GM19240 (cell line): ENCODE measurements around the gene DMWD.
A peak's percentile ranks its signal among the peaks of the same experiment; 100 is the strongest.

Experiments
- DNase-seq: peaks from one replicate; pipeline ENCODE4 v3.0.0; 2011; ENCODE audit warnings: low spot score; ENCODE audit not compliant: insufficient read length

The DMWD gene

DNA sequence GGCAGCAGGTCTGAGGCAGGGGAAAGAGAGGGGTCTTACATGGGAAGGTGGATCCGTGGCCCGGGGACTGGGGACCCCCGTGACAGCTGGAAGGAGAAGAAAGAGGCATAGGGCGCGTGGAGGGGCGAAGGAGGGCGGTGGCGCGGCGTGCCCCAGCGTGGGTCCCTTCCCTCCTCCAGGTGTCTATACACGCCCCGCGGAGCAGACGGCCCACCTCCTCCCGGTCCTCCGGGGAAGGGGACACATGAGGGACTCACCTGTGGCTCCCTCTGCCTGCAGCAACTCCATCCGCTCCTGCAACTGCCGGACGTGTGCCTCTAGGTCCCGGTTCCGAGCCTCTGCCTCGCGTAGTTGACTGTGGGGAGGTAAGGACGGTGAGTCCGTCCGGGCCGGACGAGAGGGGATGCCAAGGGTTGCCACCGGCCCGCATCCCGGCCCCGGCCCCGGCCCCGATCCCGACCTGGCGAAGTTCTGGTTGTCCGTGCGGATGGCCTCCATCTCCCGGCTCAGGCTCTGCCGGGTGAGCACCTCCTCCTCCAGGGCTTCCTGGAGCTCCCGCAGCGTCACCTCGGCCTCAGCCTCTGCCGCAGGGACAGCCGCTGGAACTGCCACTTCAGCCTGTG, 21.2 kb downstream of the DMWD start:
- DNase-seq = no peak

DNA sequence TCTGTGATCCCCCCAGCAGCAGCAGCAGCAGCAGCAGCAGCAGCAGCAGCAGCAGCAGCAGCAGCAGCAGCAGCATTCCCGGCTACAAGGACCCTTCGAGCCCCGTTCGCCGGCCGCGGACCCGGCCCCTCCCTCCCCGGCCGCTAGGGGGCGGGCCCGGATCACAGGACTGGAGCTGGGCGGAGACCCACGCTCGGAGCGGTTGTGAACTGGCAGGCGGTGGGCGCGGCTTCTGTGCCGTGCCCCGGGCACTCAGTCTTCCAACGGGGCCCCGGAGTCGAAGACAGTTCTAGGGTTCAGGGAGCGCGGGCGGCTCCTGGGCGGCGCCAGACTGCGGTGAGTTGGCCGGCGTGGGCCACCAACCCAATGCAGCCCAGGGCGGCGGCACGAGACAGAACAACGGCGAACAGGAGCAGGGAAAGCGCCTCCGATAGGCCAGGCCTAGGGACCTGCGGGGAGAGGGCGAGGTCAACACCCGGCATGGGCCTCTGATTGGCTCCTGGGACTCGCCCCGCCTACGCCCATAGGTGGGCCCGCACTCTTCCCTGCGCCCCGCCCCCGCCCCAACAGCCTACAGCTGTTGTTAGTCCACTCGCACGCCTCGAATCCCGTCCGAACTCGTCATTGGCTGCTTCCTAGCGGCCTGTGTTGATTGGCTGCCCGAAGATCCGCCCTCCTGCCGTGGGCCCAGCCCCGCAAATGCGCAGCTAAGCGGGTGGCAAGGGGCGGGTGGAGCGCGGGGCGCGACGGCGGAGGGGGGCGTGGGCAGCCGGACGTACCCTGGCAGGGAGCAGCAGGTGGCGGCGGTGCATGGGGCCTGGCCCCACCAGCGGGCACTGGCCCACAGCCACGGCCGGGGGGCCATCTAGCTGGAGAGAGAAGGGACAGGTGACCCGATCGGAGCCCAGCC, 22.2 kb downstream of the DMWD start:
- DNase-seq = peak; percentile 84

DNA sequence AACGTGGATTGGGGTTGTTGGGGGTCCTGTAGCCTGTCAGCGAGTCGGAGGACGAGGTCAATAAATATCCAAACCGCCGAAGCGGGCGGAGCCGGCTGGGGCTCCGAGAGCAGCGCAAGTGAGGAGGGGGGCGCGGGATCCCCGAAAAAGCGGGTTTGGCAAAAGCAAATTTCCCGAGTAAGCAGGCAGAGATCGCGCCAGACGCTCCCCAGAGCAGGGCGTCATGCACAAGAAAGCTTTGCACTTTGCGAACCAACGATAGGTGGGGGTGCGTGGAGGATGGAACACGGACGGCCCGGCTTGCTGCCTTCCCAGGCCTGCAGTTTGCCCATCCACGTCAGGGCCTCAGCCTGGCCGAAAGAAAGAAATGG, 22.8 kb downstream of the DMWD start:
- no peak for DNase-seq

DNA sequence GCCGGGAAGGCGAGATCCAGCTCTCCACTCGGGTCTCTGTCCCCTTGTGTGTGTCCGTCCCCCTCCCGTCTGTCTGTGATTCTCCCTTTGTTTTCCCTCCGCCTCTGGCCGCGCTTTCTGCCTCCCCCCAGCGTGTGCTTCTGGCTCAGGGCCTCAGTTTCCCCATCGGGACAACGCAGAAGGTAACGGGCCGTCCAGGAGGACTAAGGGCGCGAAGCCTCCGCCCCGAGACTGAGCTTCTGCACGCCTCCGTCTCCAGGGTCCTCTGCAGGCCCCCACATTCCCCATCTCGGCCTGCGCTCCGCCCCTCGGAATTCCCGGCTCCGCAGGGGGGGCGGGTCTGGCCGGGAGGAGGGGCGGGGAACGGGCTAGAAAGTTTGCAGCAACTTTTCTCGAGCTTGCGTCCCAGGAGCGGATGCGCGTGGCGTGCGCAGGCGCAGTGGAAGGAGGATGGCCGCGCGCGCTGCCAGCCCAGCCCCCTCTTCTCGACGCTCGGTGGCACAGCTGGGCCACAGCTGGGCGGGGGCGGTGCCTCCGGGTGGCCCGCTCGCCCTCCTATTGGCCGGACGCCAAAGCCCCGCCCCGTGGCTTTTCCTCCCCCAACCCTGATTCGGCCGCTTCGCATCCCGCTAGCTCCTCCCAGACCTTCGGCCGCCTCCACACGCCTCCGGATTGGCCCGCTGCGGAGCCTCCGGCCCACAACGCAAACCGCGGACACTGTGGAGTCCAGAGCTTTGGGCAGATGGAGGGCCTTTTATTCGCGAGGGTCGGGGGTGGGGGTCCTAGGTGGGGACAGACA, 23.5 kb downstream of the DMWD start, which contains the start of gene SIX5:
Gene SIX5, minus strand, starts transcription at position 269 of the 799 bp plus-strand sequence. CDS start 408 bp downstream, outside the sequence.
- DNase-seq = peak; percentile 97

DNA sequence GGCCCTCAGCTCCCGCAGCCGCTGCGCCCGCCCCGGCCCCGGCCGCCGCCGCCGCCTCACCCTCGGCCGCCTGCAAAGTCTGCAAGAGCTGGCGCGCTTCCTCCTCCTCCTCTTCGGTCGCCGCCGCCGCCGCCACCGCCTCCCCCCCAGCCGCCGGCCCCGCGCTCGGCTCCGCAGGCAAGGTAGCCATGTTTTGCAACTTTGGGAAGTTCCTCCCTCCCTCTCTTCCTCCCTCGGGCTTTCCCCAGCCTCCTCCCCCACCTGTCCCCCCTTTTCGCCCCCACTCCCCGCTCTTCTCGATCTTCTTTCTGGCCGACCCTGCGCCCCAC, 24.0 kb downstream of the DMWD start:
- DNase-seq = no peak

DNA sequence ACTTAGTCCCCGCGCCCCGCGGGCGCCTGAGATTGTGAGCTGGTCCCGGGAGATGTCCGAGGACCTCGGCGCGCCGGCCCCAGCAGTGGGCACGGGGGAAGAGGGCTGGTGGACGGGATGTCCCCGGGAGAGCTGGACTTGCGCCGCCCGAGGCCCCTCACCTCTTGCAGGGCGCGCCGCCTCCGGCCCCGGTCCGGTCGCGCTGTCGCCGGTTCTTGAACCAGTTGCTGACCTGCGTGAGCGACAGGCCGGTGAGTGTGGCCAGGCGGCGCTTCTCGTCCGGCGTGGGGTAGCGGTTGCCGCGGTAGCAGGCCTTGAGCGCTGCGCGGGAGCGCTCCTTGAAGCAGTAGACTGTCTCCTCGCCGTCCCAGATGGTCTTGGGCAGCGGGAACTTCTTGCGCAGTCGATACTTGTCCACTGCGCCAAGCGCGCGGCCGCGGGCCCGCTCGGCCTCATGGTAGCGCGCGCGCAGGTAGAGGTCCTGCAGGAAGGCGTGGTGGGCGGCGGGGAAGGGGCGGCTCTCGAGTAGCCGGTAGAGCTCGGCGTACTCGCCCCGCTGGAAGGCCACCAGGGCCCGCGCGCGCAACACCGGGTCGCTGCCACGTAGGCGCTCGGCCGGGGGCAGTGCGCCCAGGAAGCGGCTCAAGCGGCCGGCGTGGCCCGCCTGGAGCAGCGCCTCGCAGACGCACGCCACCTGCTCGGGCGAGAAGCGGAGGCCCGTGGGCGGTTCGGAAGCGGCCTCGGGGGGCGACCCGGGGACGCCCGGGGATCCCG, 24.6 kb downstream of the DMWD start:
- no peak for DNase-seq

DNA sequence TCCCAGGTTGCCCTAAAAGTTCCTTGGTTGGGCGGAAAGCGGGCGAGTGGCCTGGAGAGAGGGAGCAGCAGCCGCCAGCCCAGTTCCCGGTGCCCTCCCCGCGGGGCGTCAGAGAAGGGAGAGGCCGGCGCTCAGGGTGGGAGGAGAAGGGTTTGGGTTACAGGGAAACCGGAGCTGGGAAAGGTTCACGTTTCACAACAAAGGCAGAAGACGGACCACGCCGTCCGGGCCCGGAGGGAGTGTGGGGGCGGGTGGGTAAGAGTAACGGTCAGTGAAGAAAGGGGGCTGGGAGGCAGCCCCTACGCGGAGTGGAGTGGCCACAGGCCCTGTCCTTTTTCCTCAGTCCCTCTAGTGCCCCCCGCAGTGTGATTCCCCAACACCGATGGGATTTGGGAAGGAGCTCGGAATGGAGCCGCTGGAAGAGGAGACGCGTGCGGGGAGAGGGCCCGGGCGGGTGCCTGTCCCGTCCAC, 25.2 kb downstream of the DMWD start:
- no peak for DNase-seq

DNA sequence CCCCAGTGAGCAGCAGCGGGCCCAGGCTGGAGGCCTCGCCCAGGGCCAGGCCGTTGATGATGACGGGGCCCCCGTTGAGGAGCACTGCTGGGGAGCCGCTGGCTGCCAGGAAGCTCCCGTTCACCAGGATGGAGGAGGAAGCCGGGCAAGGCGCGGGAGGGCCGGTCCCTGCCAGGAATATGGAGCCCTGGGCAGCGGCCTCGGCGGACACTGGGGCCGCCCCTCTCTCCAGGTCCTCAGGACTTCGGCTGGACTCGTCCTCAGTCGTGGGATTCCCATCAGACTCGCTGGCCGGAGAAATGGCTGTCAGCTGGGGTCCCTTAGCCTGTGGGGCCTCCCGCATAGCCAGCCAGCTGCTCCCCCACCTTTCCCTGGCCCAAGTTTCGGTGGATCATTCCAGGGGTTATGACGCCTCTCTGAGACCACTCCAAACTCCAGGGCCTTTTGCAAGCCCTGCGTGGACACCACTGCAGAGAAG, 25.7 kb downstream of the DMWD start:
- DNase-seq = no peak

DNA sequence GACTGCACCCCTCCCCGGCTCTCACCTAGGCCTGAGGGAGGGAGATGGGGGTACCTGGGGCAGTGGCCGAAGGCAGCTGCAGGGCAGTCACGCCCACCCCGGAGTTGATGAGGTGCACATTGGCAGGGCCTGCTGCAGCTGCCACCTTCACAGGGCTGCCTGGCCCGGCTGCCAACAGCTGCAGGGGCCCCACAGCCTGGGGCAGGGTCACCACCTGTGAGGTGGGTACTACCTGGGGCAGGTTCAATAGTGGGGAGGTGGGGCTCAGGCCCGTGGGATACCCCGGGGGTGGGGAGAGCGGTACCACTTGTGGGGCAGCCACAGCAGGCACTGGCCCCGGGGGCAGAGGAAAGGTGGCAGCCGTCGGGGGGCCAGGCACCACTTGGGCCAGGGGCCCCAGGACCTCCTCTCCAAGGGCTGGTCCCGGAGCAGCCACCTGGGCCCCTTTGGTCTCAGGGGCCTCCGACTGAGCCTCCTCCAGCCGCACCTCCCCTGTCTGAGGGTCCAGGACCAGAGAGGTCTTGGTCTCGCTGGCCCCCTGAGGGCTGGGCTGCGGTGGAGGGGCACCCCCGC, 26.3 kb downstream of the DMWD start:
- DNase-seq = no peak

DNA sequence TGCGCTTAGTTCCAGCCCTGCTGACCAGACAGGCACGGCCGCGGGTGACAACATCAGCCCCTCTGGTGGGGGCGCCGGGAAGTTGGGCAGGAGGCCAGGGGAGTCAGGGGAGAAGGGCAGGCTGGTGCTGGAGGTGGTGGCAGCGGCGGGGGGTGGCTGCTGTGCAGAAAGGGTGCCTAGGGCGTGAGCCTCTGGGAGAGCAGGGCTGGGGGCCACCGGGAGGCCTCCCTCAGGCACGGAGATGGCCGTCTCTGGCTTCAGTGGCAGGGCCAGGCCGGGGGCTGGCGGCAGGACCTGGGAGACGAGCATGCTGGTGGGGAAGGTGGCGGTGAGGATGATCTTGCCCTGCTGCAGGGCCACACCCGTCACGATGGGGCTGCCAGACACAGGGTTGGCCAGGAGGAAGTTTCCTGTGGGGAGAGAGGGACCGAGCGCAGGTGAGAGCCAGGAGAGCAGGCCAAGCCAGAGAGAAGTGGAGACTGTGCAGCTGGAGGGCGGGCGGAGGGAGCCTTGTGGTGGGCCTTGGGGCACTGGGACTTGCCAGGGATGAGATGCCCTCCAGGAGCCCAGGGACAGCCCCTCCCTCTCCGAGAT, 26.8 kb downstream of the DMWD start:
- no peak for DNase-seq

DNA sequence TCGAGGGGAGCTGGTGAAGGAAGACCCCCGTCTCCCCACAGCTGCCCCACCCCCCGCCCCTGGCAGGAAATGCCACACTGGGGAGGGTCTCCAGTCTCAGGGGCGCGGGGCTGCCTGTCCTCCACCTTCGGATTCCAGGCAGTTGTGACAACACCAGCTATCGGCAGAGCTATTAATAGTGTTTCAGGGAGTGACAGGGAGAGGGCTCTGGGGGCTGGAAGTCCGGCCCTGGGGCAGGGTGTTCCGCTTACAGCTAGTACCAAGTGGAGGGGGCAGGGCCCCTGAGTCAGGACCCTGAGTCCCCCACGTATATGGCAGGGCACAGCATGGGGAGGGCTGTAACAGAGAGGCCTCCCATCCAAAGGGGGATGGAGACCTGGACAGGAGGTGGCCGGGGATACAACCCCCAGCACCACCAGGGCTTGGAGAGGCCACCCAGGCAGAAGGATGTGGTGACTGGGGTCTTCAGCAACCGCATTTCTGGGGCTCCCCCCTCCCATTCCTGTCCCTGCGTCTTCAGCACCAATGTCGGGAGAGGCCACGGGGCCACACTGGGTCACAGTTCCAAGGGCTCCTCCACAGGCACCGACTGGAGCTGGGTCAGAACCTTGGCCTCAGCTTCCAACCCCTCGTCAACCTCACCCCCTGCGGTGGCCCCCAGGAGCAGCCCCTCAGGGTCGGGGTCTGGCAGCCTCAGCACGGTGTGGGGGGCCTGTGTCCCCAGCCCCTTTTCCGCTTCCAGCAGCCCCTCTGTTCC, 27.5 kb downstream of the DMWD start:
- DNase-seq = no peak

DNA sequence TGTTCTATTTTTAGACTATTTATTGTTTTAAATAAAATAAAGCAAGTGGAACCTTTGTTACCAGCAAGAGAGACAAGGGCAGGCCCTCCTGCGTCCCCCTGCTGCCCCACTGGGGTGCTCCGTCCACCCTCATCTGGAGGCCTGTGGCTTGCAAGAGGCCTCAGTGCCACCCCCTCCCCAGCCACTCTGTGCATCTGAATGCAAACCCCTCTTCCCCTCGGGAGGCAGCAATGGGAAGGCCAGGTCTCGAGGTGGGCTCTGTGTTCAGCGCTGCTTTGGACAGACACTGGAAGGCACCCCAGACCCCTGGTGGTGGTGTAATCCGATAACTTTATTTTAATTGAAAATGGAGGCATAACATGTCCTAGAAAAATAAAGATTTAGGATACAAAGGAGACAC, 28.2 kb downstream of the DMWD start:
- no peak for DNase-seq

DNA sequence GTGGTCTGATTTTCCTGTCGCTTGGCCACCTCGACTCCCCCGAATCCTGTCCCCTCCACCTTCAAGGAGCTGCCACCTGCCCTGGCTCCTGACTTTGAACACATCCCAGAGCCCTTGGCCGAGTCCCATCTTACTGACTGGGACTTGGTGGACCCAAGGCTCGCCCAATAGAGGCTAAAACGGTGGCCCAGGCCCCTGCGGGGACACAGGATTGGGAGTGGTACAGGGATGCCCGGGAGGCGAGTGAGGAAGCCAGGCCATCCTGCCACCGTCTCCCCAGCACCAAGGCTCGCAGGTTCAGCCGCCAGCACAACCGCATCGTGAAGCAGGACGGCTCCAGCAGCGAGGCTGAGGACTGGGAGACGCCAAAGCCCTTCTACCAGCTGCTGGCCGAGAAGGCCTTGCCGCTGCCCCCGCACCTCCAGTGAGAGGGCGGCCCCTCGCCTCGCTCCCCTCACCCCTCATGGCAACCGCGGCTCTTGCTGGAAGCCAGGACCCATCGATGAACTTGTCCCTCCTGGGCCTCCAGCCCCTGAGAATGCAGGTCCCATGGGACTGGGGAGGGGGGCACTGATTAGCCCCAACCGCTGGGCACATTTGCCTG, 28.9 kb downstream of the DMWD start:
- no peak for DNase-seq

DNA sequence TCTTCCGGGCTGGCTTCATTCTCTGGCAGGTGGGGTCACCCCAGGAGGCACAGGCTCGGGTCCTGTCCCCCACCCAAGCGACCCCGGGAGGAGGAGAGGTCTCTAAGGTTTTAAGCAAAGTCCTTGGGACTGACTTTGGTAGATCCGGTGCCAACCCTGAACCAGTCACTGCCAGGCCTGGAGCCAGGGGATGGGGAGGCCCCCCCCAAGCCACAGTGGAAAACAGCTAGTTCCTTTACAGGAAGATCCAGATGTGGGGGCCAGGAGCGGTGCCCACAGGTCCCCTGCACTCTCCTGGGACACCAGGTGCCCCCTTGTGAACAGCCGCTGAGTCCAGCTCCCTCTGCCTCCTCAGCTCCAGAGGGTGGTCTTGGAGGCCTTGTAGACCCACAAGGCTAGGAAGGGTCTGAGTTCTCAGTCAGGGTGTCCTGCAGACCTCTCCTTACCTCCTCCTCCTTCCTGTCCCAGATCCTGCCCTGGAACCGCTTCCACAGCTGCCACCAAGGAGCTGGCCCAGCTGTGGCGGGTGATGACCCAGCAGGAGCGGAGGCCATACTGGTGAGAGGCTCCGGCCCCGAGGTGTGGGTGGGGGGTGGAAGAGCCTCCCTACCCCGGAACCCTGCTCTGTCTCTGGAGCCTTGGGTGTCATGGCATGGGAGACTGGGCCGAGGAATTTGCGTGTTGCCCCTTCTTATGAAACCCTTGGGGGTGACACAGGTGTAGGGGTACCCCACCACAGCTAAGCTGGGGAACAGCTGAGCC, 29.6 kb downstream of the DMWD start:
- DNase-seq = no peak

DNA sequence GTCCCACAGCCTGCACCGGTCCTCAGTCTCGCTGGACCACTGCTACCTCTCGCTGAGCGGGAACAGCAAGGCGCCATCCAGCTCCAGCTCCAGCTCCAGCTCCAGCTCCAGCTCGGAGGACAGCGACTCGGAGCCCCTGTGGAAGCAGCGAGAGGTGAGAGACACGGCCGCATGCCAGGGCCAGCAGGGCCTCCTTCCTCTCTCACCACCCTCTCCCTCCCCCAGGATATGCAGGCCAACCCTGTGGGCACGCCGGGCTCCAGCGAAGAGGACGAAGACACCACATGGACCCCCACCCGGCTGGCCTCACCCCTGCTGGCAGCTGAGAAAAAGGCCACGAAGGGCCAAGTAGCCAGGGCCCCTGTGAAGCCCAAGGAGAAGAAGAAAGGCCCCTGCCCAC, 30.9 kb downstream of the DMWD start:
- no peak for DNase-seq

DNA sequence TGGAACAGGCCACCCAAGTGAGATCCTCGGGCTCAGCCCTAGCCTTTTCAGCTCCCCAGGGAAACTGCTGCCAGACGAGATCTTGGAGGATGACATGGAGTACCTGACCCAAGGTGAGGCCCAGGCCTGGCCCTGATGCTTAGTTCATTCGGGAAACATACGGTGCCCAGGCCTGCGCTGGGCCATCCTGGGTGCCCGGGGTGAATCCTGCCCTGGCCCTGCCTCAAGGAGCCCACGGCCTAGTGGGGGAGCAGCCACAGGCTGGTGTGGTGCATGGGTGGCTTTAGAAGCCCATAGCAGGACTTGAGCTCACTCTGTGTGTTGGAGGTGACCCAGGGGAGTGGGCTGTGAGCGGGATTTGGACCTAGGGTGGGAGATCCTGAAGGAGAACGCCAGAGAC, 33.7 kb downstream of the DMWD start:
- no peak for DNase-seq

DNA sequence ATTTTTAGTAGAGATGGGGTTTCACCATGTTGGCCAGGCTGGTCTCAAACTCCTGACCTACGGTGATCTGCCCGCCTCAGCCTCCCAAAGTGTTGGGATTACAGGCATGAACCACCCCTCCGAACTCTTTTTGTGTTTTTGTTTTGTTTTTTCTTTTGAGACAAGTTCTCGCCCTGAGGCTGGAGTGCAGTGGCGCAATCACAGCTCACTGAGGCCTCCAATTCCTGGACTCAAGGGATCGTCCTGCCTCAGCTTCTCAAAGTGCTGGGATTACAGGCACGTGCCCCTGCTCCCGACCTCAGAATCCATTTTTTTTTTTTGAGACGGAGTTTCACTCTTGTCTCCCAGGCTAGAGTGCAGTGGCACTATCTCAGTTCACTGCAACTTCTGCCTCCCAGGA, 35.0 kb downstream of the DMWD start:
- no peak for DNase-seq

DNA sequence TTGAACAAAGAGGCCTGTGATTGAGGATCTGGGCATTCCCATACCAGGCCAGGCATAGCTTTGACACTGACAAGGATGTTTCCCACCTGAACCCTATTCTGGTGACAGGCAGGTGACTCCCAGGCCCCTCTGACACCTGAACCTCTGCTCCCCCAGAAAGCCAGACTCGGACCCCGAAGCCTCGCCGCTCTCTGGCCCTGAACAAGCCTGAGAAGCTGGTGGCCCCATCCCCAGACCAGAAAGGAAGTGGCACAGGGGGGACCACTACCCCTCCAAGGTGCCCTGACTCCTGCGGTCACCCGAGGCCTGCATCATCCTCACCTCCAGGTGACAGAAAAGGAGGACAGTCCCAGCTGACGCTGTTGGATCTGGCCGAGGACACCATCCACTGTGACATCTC, 38.3 kb downstream of the DMWD start:
- no peak for DNase-seq

DNA sequence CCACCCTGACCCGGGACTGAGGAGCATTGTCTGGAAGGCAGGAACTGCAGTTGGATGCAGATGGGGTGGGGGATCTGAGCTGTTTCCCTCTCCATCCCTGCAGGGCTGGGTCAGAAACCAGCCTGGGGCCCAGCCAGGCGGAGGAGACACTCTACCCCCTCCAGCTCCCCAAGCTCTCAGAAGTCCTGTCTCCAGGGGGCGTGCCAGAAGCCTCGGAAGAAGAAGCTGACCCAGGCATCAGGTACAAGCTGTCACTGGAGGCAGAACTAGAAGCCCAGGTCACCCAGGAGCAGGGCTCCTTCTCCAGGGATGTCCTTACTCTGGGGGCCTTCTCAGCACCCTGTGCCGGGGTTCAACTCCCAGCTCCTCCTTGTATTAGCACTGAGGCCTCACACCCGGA, 39.1 kb downstream of the DMWD start:
- no peak for DNase-seq
